ENCODE results near the gene CRYGB. TPM values are rescaled to one million over a fixed set of nuclear protein-coding genes. Genes with fewer than 3 reads are reported as not detected.

The CRYGB gene
- total and polyA plus RNA-seq, 7 donors, result not detected

DNA sequence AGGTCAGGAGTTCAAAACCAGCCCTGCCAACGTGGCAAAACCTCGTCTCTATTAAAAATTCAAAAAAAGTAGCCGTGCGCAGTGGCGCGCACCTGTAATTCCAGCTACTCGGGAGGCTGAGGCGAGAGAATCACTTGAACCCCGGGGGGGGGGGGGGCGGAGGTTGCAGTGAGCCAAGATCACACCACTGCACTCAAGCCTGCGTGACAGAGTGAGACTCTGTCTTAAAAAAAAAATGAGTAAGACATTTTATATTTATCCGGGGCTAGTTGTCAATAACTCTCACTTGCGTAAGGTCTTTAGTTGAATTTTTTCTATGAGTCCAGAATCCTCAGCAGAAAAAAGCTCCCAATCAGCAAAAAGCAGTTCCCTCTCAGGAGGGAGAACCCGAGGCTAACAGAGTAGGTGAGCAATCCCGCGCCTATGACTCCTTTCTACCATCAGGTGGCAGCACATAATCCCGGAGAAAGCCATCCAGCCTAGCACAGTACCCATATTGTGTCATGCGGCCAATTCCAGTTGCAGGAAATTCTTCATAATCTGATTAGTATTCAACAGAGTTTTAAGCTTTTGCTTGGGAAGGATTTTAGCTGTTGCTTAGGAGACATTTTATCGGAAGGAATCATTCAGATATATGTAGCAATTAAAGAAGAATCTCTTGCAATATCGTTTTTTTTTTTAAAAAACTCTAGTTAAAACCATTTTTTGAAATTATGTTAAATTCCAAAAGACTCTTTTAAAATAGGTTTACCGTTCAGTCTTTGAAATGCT is 29.3 kb upstream of the CRYGB start:
- Histone ChIP-seq H3K27me3 (no peaks in the 10 kb centered on the region), H3K4me3 (no peak overlapping the region), H3K27ac (no peak overlapping the region), H3K9me3 (no peaks in the 10 kb centered on the region), H3K4me1 (peaks cover 0 to 7% (median 0%) of the 10 kb centered on the region in 4 donors), H3K36me3 (no peaks in the 10 kb centered on the region)
- peak; percentile 84 for DNase-seq
- TF ChIP-seq, protein P1, sequence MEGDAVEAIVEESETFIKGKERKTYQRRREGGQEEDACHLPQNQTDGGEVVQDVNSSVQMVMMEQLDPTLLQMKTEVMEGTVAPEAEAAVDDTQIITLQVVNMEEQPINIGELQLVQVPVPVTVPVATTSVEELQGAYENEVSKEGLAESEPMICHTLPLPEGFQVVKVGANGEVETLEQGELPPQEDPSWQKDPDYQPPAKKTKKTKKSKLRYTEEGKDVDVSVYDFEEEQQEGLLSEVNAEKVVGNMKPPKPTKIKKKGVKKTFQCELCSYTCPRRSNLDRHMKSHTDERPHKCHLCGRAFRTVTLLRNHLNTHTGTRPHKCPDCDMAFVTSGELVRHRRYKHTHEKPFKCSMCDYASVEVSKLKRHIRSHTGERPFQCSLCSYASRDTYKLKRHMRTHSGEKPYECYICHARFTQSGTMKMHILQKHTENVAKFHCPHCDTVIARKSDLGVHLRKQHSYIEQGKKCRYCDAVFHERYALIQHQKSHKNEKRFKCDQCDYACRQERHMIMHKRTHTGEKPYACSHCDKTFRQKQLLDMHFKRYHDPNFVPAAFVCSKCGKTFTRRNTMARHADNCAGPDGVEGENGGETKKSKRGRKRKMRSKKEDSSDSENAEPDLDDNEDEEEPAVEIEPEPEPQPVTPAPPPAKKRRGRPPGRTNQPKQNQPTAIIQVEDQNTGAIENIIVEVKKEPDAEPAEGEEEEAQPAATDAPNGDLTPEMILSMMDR (IDR thresholded peaks at IDR 0.05), result peak in 3 of 4 experiments; percentile 67 to 81 (median 70)
- no peak for TF ChIP-seq POLR2AphosphoS5 (IDR thresholded peaks at IDR 0.05)
- 35 to 51% methylated on average over 21 of the region's 21 CpGs for WGBS, 2 donors
- intact Hi-C loops (cut with DNase I), result loop anchor here (2.0 kb wide), 1 partner anchor 80 kb away; the partner anchor contains the start of gene IDH1

DNA sequence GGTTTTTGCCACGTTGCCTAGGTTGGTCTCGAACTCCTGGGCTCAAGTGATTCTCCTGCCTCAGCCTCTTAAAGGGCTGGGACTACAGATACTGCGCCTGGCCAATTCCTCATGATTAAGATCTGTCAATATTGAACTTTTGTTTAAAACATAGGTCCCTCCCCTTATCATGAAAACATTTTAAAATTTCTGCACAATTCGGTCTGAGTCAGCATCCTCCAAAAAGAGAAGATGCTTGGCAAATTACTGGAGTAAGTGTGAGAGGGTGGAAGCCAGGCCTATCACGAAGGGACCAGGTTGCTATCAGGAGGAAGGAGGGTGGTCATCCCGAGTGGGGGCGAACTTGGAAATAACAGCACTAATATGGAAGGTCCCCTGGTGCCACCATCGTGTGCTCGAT is 28.2 kb upstream of the CRYGB start:
- Histone ChIP-seq H3K9me3 (no peaks in the 10 kb centered on the region), H3K4me3 (no peak overlapping the region), H3K36me3 (no peaks in the 10 kb centered on the region), H3K27ac (no peak overlapping the region), H3K4me1 (peaks cover 0 to 7% (median 0%) of the 10 kb centered on the region in 4 donors), H3K27me3 (no peaks in the 10 kb centered on the region)
- DNase-seq, result no peak
- 82 to 89% methylated on average over 9 of the region's 9 CpGs for WGBS, 2 donors
- TF ChIP-seq POLR2AphosphoS5 (IDR thresholded peaks at IDR 0.05), result no peak
- no peak for TF ChIP-seq EP300 (IDR thresholded peaks at IDR 0.05)
- TF ChIP-seq, protein P1 (IDR thresholded peaks at IDR 0.05), result no peak
- TF ChIP-seq POLR2A (IDR thresholded peaks at IDR 0.05), result no peak
- intact Hi-C loops (cut with DNase I), result loop anchor here (2.0 kb wide), 1 partner anchor 81 kb away; the partner anchor contains the start of gene IDH1

DNA sequence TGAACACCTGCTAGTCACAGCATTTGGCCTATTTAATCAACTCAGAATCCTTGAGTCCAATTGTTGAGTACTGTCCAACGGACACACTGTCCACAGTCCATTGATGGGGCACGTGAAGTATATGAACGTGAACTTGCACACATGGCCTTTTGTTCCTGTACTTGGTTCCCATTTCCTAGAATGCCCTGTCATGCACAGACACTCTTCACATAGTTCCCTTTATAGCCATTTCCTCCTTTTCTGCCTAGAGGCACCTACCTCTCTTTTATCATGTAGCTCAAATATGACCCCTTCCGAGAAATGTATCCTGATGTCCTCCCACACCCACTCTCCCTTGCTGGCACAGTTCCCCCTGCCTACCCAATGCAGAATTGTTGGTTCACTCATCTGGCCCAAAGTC is 26.2 kb upstream of the CRYGB start:
- TF ChIP-seq POLR2AphosphoS5 (IDR thresholded peaks at IDR 0.05), result no peak
- TF ChIP-seq, protein P1 (IDR thresholded peaks at IDR 0.05), result no peak
- TF ChIP-seq POLR2A (IDR thresholded peaks at IDR 0.05), result no peak
- no peak for TF ChIP-seq EP300 (IDR thresholded peaks at IDR 0.05)
- H3K4me3 ChIP-seq, result no peak overlapping the region

DNA sequence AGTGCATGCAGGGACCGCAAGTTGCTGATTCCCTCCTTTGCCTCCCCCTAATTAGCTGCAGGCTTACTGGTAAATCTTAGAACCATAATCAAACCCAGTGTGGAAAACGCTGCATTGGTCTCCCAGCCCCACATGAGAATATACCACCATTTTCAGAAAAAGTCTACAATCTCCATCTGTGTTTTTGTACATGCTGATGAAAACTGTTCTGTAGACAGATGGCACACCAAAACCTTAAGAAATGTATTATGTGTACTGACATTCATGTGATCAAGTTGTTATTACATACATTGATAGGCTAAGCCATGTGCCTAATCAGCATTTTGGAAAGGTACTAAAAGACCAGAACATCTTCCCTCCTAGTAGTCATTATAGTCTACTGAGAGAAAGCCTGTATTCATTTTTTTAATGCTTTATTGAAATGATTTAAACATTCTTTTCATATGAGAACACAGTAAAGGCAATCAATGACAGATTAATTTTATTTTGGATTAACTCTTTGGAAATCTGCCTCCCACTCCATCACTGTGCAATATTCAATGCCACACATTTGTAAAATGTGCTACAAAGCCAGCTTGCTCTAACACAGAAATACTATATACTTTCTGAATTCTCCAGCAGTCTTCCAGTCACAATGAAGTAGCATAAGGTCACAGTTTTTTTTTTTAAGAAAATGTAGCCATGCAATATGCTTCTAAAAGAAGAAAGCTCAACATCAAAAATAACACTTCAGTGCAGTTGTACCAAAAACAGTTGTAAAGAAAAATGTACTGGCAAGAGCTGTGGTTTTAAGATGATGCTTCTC is 19.2 kb upstream of the CRYGB start:
- 87 to 90% methylated on average over 2 of the region's 2 CpGs for WGBS, 2 donors

More for the DNA sequence above, 26.2 kb upstream of the CRYGB start:
- H3K27me3 ChIP-seq, result no peaks in the 10 kb centered on the region
- 54 to 64% methylated on average over 4 of the region's 4 CpGs for WGBS, 2 donors
- H3K4me1 ChIP-seq, result peaks cover 0 to 7% (median 0%) of the 10 kb centered on the region in 4 donors
- intact Hi-C loops (cut with DNase I), result no loop called here
- H3K27ac ChIP-seq, result no peak overlapping the region
- H3K9me3 ChIP-seq, result no peaks in the 10 kb centered on the region
- no peaks in the 10 kb centered on the region for H3K36me3 ChIP-seq
- no peak for DNase-seq

More for the DNA sequence above, 19.2 kb upstream of the CRYGB start:
- no peaks in the 10 kb centered on the region for H3K9me3 ChIP-seq
- intact Hi-C loops (cut with DNase I), result no loop called here
- no peak overlapping the region for H3K27ac ChIP-seq
- no peak overlapping the region for H3K4me3 ChIP-seq
- H3K36me3 ChIP-seq, result no peaks in the 10 kb centered on the region
- no peaks in the 10 kb centered on the region for H3K27me3 ChIP-seq
- no peak for DNase-seq
- H3K4me1 ChIP-seq, result no peaks in the 10 kb centered on the region
- TF ChIP-seq POLR2A (IDR thresholded peaks at IDR 0.05) (no peak), EP300 (IDR thresholded peaks at IDR 0.05) (no peak), POLR2AphosphoS5 (IDR thresholded peaks at IDR 0.05) (no peak)
- TF ChIP-seq, protein P1 (IDR thresholded peaks at IDR 0.05), result no peak
